NCI-H526 (cell line): Measurements from ENCODE around the gene TNS3.

ENCODE experiments used
- DNase-seq, 2 experiments: peaks; one replicate each; lab custom pipeline; 2025; lab: John Stamatoyannopoulos, UW

Gene TNS3

DNA sequence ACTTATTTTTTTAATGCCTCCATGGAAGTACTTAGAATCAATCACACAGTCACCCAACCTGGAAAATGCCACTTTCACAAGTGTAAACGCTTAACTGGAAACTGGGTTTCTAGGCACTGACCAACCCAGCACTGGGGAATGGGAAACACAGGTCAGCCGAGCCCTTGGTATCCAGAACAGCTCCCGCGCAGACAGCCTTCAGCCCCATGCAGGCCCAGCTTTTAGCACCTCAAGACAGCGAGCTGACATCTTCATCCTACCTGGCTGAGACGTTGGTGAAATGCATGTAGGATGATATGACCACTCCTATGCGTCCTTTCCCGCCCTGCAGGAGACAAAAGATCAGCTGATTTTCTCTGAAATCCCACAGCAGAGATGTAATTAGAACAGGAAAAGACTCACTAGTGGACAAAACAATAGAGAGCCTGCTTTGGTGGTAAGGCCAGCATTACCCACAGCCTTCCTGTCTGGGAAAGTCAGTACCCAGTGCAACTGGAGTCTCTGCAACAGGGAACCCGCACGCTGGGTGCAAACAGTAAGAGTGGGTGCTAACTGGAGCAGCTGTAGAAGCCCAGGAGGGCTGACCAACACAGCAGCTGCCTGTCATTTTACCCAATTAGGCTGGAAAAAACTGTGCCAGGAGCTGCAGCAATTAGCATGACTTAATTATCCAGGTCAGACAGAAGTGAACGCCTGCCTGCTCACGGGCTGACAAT is 153.7 kb downstream of the TNS3 start:
- DNase-seq, result peak in 1 of 2 experiments; percentile 57

DNA sequence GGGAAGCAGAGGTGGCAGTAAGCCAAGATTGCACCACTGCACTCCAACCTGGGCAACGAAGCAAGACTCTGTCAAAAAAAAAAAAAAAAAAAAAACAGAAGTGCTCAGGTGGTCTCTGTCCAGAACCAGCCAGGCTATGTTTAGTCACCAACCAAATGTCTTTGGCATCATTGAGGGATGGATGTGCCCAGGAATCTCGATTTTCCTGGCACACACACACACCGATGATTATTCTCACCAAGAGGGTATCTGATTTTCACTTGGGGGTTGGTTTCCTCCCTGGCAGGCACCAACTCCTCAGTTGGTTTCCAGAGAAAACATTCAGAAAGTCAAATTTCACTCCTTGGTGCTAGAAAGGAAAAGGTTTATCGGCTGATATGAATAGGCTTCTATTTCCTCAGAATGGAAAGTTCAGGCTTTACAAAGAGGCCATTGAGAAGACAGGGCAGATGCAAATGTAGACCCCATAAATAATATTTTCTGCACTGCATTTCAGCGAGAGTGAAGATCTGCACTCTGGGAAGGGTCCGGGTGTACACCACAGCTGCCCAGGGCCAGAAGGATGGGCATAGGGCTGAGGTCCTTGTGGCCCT is 154.8 kb downstream of the TNS3 start:
- DNase-seq, result peak; percentile 68 to 78

GRCh38 chr7:47424523-47424922 is 157.4 kb downstream of the TNS3 start:
- DNase-seq, result no peak

GRCh38 chr7:47423196-47423595 is 158.7 kb downstream of the TNS3 start:
- no peak for DNase-seq

DNA sequence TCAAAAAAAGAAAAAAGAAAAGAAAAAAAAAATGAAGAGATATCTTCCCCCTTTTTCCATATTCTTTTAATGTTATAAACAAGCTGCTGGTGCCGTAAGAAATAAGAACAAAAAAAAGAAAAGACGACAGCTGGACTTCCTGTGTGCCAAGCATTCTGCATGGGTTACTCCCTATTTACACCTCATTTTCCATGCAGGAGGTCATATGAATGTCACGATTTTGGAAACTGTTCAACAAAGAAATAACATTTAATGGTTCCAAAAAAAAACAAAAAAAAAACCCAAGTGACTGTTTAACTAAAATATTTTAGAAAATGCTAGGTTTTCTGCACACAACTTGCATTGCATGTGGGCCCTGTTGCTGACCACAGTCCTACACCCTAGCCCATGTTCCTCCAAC is 159.3 kb downstream of the TNS3 start:
- no peak for DNase-seq

DNA sequence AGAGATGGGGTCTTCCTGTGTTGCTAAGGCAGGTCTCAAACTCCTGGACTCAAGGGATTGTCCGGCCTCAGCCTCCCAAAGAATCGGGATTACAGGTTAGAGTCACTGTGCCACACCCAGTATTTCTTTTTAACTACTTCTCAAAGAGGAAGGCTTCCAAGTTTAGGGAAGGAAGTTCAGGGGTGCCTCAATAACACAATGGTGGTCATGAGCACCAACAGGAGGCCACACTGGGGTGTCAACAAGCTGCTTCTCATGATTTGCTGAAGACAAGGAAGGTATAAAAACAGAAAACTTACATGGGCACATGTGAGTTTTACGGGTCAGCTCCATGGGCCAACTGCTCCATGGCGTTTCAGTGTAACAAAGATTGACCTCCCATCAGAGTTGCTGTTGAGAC is 160.5 kb downstream of the TNS3 start:
- no peak for DNase-seq

GRCh38 chr7:47420122-47420780 is 161.7 kb downstream of the TNS3 start:
- no peak for DNase-seq

GRCh38 chr7:47419471-47419870 is 162.4 kb downstream of the TNS3 start:
- DNase-seq, result no peak

DNA sequence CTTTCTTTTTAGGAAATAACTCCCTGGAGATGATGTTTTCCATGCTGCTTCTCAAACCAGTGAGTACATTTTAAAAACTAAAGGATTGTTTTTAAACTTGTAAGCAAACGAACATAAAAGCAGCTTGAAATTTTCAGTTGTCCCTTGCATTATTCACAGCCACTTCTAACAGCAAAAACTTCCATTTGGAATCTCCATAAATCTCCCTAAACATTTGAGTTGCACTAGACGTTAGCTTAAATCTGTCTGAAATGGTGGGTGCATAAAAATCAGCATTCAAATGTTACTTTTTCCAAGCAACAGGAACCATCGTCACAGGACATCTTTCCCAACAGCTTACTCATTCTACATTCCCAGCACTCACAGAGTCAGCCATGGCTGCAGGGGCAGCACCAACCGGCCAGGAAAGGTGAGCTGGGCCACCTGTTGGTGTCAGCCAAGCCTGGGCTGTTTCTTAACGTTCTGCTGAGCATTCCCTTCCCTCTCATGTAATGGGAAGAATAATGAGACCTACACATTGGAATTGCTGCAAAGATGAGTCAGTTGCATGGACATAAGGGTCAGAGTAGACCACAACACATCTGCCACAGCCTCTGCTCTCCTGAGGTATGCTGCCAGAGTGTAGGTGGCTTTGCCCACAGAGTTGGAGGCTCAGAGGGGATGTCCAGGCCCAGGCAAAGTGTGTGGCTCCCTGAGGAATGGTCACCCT is 163.2 kb downstream of the TNS3 start:
- DNase-seq, result no peak

DNA sequence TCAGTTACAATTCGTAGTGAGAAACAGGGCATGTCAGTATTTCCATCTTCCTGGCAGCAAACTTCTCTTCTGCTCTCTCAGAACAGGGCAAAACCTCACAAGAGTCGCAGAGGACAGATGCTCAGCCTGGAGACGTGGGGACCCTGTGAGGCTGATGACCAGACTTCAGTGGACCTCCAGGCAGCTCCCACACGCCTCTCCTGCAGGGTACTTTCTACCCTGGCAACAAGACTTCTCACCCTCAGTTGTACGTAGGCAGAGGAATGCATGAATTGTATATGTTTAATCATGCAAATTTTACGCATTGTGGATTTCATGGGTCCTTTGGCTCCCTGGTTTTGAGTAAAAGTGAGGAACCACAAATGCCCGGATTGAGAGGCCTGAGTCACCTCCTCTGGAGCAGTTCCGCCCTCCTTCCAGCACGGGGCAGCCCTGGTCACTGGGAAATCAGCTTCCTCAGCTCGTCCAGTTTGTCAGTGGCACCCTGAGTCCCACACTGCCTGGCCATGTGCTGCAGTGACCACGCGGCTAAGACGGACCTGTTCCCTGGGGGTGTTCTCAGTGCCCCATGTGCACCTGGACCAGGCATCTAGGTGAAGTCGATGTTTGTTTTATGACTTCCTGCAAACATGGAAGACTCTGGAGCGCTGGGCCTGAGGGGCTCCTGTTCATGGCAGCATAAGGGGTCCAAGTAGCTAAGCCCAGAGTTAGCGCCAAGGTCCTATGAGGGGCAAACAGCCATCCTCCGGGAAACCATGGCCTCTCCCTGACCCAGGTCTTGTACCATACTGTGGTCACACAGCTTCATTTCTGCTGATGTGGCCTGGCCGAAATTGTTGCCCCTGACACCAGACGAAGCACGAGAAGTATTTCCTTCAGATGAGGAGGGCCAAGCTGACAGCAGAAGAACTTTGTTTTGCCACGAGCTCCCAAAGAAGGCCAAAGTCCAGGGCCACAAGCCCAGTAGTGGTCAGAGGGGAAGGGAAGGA is 165.1 kb downstream of the TNS3 start:
- peak in 1 of 2 experiments; percentile 33 for DNase-seq

GRCh38 chr7:47415318-47416212 is 166.3 kb downstream of the TNS3 start:
- DNase-seq, result no peak

DNA sequence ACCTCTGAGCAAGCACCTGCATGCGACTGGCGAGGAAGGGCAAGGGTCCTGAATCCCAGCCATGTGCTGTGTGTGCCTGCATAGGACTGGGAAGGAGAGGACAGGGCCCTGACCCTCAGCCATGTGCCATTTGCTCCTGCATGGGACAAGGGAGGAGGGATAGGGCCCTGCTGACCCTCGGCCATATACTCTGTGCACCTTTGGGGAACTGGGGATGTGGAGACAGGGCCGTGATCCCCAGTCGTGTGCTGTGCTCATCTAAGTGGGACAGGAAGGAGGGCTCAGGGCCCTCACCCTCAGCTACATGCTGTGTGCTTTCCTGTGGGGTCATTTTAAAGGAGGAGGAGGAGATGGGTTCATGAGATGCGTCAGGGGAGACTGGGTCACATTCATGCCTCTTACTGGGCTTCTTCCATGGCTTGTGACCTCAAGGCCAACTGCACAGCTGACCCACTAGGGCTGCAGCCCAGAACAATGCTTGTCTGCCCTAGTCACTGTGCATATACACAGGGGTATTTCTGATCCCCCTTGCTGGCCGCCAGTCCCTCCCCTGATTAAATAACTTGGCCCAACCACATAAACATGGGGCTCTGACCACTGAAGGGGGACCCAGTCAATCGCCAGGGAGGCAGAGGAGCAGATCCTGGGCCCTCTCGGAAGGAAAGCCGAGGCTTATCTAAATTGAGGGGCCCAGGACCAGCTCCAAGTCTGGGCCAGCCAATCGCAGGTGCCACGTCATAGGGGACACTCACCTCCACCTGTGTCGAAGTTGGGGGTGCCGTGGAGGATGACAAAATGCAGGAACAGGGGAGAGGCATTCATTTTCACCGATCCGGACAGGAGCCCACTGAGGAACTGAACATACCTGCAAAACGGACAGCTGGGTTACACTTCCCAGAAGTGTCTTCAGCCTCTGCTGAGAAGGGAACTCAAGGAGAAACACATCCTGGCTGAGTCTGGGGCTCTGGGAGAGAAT is 167.3 kb downstream of the TNS3 start:
- DNase-seq, result no peak

DNA sequence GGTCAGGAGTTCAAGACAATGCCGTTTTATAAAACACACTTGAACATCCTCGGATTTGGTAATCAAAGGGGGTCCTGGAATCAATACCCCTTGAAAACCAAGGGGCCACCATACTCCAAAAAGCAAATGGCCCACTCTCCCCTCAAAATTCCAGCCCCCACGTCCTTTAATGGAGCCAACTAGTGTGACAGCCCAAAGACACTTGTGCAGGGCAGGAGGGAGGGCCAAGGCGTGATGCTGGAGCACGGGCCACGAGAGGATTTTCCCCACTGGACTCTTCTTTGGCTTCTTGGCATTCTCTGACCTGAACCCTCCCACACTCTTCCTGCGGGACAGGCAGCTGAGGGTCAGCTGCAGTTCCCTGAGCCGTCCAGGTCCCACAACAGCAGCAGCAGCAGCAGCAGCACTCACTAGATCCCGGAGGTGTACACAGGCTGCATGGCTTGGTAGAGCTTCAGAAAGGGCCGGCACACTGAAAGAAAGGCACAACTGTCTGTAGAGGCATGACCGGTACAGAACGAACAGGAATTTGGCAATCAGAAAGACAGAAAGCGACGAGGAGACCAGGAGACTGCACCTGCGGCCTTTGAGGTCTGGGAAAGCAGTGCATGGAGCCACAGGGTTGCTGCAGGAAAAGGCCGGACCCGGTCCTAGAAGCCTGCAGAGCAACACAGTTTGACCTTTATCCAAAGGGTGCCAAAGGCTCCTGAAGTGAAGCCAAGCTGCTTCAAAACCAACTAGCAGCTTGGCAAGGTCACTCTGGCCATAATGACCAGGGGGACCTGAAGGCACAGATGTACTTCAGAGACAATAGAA is 168.2 kb downstream of the TNS3 start:
- no peak for DNase-seq

DNA sequence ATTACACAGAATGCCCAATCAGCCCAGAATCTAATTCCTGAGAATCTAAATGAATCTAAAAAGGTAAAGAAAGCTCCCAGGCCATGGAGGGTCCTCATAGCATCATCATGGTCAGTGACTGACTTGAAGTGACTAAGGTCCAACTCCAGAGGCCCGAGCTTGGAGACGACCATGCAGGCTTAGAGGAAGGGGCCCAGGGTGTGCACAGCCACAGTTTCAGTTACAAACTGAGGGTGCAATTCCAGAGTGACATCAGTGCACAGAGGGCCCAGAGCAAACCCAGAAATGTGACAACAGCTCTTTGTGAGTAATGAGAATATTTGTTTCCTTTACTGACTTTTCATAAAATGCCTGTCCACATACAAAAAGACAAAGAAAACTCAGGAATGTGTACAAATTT is 170.0 kb downstream of the TNS3 start:
- no peak for DNase-seq

DNA sequence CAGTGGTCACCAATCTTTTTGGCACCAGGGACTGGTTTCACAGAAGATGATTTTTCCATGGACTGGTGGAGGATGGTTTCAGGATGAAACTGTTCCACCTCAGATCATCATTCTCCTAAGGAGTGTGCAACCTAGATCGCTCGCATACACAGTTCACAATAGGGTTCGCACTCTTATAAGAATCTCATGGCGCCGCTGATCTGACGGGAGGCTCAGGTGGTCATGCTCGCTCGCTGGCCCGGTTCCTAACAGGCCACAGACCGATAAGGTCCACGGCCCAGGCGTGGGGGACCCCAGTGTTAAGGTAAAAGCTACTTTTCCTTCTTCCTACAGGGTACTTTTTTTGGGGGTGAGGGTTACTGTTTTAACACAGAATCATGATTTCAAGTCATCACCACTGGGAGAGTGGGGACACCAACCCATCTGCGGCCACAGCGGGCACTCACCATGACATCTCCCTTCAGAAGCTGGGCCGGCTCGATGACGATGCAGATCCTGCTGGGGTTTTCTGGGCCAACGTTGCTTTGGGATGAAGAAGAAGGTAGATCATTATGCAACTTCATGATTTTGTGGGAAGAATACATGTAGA is 170.5 kb downstream of the TNS3 start:
- DNase-seq, result no peak

DNA sequence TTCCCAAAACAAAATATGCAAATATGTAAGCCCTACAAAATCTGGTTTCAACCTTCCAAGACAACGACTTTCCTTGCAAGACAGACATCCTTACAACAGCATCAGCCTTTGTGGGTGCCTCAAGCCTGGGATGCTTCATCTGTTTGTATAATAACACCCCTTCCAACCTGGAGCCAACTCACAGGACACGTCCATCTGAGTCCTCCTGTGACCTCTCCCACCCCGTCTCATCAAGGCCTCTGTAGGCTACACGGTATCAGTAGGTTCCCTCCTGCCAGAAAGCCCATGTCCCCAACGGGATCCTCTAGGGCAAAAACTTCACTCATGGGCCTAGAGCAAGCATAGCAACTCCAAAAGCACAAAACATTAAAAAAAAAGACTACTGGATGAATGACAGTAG is 173.2 kb downstream of the TNS3 start:
- DNase-seq, result no peak

DNA sequence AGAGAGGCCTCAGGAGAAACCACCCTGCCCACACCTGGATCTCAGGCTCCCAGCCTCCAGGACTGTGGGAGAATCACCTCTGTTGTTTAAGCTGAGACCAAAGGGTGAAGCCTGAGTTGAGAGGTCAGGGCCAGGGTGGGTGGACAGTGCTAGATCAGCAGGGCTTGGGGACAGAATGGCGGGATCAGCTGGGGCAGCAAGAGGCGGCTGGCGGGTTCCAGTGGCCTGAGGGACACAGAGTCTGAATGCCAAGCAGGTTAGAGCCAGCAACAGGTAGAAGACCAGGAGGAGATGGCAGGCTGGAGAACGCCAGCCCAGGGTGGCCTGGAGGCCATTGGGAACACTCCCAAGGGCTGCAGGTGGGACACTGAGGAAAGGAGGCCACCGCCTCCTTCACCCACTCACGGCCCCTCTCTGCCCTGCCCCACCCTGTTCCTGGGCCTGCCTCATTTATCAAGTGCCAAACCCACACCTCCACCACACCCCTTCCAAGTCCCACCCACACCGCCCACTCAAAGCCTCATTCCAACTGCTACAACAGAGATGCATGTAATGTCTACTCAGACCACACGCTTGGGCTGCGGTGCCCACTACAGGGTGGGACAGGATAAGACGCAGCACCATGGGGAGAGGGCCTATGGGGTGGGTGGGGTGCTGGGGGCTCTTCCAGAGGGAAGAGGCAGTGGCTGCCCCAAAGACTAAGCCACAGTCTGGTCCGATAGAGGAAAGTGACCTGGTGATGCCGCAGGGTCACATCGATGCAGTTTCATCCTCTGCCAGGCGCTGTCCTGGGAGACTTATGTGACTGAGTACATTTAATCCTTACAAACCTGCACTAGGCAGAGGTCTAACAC is 173.9 kb downstream of the TNS3 start:
- no peak for DNase-seq
